A549 (cell line): ENCODE results near the gene MMP25.

Experiments
- CEBPB ChIP-seq, 2 experiments: fragments of >200 bp in 1 of 2; sonication (Bioruptor Twin) in 1 of 2; formaldehyde crosslinking in 1 of 2; IDR thresholded peaks; 2 replicates each; pipeline ENCODE4 v1.6.1; 2012 to 2016
- CHD2 ChIP-seq: fragments of 150-350 bp; IDR thresholded peaks from 2 replicates; pipeline ENCODE4 v1.6.1; 2014; ENCODE audit warnings: low read length; ENCODE audit not compliant: partially characterized antibody
- CTCF ChIP-seq: fragments of >200 bp; sonication (Bioruptor Twin); formaldehyde crosslinking; IDR thresholded peaks from 3 replicates; pipeline ENCODE4 v1.5.1; 2016
- EP300 ChIP-seq, 2 experiments: fragments of >200 bp; sonication (Bioruptor Twin); formaldehyde crosslinking; IDR thresholded peaks; 2 replicates in 1 of 2; 3 replicates in 1 of 2; pipeline ENCODE4 v1.6.1; 2016 to 2017
- ESRRA ChIP-seq: fragments of 150-350 bp; IDR thresholded peaks from 2 replicates; pipeline ENCODE4 v1.6.1; 2014; ENCODE audit warnings: mild to moderate bottlenecking, low read length, borderline replicate concordance
- KDM1A ChIP-seq: fragments of 200-600 bp; sonication (generic); IDR thresholded peaks from 2 replicates; pipeline ENCODE4 v1.6.1; 2016; ENCODE audit warnings: low read depth, mild to moderate bottlenecking
- MAX ChIP-seq: IDR thresholded peaks from 2 replicates; pipeline ENCODE4 v1.6.1; 2012
- MAZ ChIP-seq: fragments of 150-350 bp; IDR thresholded peaks from 2 replicates; pipeline ENCODE4 v1.6.1; 2014; ENCODE audit warnings: antibody characterized with exemption, low read depth, low read length, borderline replicate concordance
- PBX3 ChIP-seq: IDR thresholded peaks from 2 replicates; pipeline ENCODE4 v1.6.1; 2012
- RCOR1 ChIP-seq: fragments of 150-350 bp; IDR thresholded peaks from 2 replicates; pipeline ENCODE4 v1.6.1; 2014; ENCODE audit warnings: antibody characterized with exemption, low read length, low read depth
- REST ChIP-seq: fragments of 200-600 bp; sonication (generic); IDR thresholded peaks from 2 replicates; pipeline ENCODE4 v1.6.1; 2016; ENCODE audit warnings: antibody characterized with exemption, mild to moderate bottlenecking, moderate library complexity
- RFX5 ChIP-seq: fragments of 450-650 bp; IDR thresholded peaks from 2 replicates; pipeline ENCODE4 v1.7.1; 2014; ENCODE audit warnings: antibody characterized with exemption, mild to moderate bottlenecking, moderate library complexity
- RNF2 ChIP-seq: fragments of 200-600 bp; sonication (generic); IDR thresholded peaks from 2 replicates; pipeline ENCODE4 v1.6.1; 2016; ENCODE audit warnings: low read depth, mild to moderate bottlenecking, antibody characterized with exemption, moderate library complexity, borderline replicate concordance

GRCh38 chr16:3095869-3096268 lies 49.5 kb downstream of the MMP25 start:
- TF ChIP-seq PBX3 (no peak), CEBPB (IDR thresholded peaks at IDR 0.05) (no peak), CHD2 (no peak), CTCF (peak; percentile 19; the same call in 2 of the 3 replicates), RNF2 (no peak), EP300 (IDR thresholded peaks at IDR 0.05) (no peak), ESRRA (no peak), KDM1A (no peak), REST (no peak), RCOR1 (no peak), MAX (no peak), RFX5 (no peak), MAZ (no peak)
